ENCODE results near the gene ENPP3.

DNA sequence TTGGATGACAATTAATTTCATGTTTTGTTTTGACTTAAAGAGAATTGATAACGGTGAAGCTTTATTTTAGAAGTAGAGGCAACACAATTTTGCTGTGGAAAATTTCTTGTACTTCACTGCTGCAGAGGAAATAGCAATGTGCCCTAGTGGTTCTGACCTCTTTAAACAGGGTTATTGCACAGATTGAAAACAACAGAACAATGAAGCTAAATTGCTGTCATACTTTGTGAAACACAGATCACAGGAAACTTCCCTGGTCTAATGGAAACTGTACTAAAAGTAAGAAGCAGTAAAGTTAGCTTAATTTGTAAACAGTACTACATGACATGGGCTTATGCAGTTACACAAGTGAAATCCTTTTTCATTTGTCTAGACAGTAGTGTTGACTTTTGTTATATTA is 32.8 kb downstream of the ENPP3 start:
- TF ChIP-seq CTCF (tag by site-specific recombination; IDR thresholded peaks at IDR 0.05) (no peak), ZNF132 (tag by site-specific recombination; IDR thresholded peaks at IDR 0.05; ENCODE audit: borderline replicate concordance) (no peak), ZNF114 (tag by site-specific recombination; IDR thresholded peaks at IDR 0.05) (no peak), ZNF670 (tag by site-specific recombination; IDR thresholded peaks at IDR 0.05; ENCODE audit: low read depth) (no peak), ZNF48 (tag by site-specific recombination; IDR thresholded peaks at IDR 0.05) (no peak), ZBTB26 (tag by site-specific recombination; optimal IDR thresholded peaks at IDR 0.05) (no peak), ZNF302 (tag by site-specific recombination; IDR thresholded peaks at IDR 0.05; ENCODE audit: low read depth) (no peak), SP2 (tag by site-specific recombination; IDR thresholded peaks at IDR 0.05) (no peak)
